ENCODE measurements around the gene ETFB. TPM values are rescaled to one million over a fixed set of nuclear protein-coding genes. Genes with fewer than 3 reads are reported as not detected.

Gene ETFB
- total and polyA plus RNA-seq, 2 experiments from 2014 or later, result 84.3 to 146 TPM

- 70 to 75% methylated on average over 9 of the region's 9 CpGs for WGBS, 2 experiments (ENCODE audit: low coverage in 1 of 2, low lambda C conversion rate in 2 of 2, missing lambda C conversion rate in 2 of 2)
- no peak for DNase-seq
- Histone ChIP-seq H3K4me2 (ENCODE audit: unreplicated experiment) (no peak overlapping the region), H3K9me2 (ENCODE audit: insufficient read depth) (no peaks in the 10 kb centered on the region), H3K4me3 (no peak overlapping the region), H2AFZ (no peak overlapping the region), H3K4me1 (ENCODE audit: insufficient read depth) (no peaks in the 10 kb centered on the region), H3K9ac (no peak overlapping the region), H3K27ac (no peak overlapping the region), H3K79me2 (ENCODE audit: insufficient read depth) (no peaks in the 10 kb centered on the region), H3K36me3 (ENCODE audit: low read depth) (no peaks in the 10 kb centered on the region), H3F3A (ENCODE audit: insufficient read depth) (no peaks in the 10 kb centered on the region), H3K27me3 (replicated peaks; ENCODE audit: insufficient read depth) (no peaks in the 10 kb centered on the region), H4K20me1 (ENCODE audit: insufficient read depth) (no peaks in the 10 kb centered on the region), H3K9me3 (ENCODE audit: low read depth) (no peaks in the 10 kb centered on the region)
- in situ Hi-C loops (cut with MboI), result no loop called here
- TF ChIP-seq EZH2phosphoT487 (IDR thresholded peaks at IDR 0.05; ENCODE audit: insufficient read depth, low read depth) (no peak), EZH2 (IDR thresholded peaks at IDR 0.05; ENCODE audit: insufficient read depth, poor library complexity, severe bottlenecking) (no peak)
Observed at GRCh38 chr19:51380379-51380778, 14.2 kb upstream of the ETFB start.

DNA sequence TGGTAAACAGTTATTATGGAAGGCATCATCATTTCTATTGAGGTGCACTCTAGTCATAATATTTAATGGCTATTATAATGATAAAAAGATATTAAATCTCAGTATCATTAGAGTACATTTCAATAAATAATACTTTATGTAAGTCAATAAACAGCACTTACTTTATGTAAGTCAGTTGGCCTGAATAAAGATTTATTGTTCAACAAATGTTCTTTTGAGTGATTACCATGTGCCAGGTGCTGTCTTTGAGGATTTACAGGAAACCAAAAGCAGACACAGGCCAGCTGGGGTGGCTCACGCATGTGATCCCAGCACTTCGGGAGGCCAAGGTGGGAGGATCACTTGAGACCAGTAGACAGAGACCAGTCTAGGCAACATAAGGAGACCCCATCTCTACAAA is 11.2 kb upstream of the ETFB start:
- Histone ChIP-seq H3K27ac (no peak overlapping the region), H3F3A (ENCODE audit: insufficient read depth) (no peaks in the 10 kb centered on the region), H4K20me1 (ENCODE audit: insufficient read depth) (no peaks in the 10 kb centered on the region), H3K36me3 (ENCODE audit: low read depth) (no peaks in the 10 kb centered on the region), H3K9ac (no peak overlapping the region), H2AFZ (no peak overlapping the region), H3K4me1 (ENCODE audit: insufficient read depth) (no peaks in the 10 kb centered on the region), H3K9me2 (ENCODE audit: insufficient read depth) (no peaks in the 10 kb centered on the region), H3K4me3 (no peak overlapping the region), H3K27me3 (replicated peaks; ENCODE audit: insufficient read depth) (no peaks in the 10 kb centered on the region), H3K79me2 (ENCODE audit: insufficient read depth) (no peaks in the 10 kb centered on the region), H3K9me3 (ENCODE audit: low read depth) (no peaks in the 10 kb centered on the region), H3K4me2 (ENCODE audit: unreplicated experiment) (no peak overlapping the region)
- in situ Hi-C loops (cut with MboI), result no loop called here
- TF ChIP-seq EZH2 (IDR thresholded peaks at IDR 0.05; ENCODE audit: insufficient read depth, poor library complexity, severe bottlenecking) (no peak), EZH2phosphoT487 (IDR thresholded peaks at IDR 0.05; ENCODE audit: insufficient read depth, low read depth) (no peak)
- DNase-seq, result no peak
- WGBS, 2 experiments (ENCODE audit: low coverage in 1 of 2, low lambda C conversion rate in 2 of 2, missing lambda C conversion rate in 2 of 2), result 68 to 78% methylated on average over 2 of the region's 2 CpGs

DNA sequence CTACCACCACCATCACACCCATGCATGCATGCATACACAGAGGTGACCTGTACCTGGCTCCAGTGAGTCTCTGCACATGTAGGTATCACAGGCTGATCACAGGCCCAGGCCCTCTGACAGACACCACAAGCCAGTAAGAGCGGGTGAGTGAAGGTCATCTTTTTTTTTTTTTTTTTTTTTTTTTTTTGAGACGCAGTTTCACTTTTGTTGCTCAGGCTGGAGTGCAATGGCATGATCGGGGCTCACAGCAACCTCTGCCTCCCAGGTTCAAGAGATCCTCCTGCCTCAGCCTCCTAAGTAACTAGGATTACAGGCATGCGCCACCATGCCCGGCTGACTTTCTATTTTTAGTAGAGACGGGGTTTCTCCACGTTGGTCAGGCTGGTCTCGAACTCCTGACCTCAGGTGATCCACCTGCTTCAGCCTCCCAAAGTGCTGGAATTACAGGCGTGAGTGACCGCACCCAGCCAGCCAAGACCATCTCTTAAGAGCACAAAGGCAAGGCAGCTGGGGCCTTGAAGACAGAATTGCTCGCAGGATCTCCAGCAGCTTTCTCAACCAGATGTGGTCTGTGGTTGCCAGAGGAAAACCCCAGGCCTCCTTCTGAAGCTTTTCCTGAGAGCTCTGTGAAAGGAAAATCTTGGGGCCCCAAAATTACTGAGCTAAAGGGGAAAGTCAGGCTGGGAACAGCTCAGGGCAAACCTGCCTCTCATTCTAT is 9.5 kb upstream of the ETFB start:
- TF ChIP-seq EZH2phosphoT487 (IDR thresholded peaks at IDR 0.05; ENCODE audit: insufficient read depth, low read depth) (no peak), EZH2 (IDR thresholded peaks at IDR 0.05; ENCODE audit: insufficient read depth, poor library complexity, severe bottlenecking) (no peak)
- 51 to 61% methylated on average over 10 to 11 of the region's 11 CpGs for WGBS, 2 experiments (ENCODE audit: low coverage in 1 of 2, low lambda C conversion rate in 2 of 2, missing lambda C conversion rate in 2 of 2)
- Histone ChIP-seq H3K4me2 (ENCODE audit: unreplicated experiment) (no peak overlapping the region), H3K36me3 (ENCODE audit: low read depth) (no peaks in the 10 kb centered on the region), H3K9me3 (ENCODE audit: low read depth) (no peaks in the 10 kb centered on the region), H4K20me1 (ENCODE audit: insufficient read depth) (no peaks in the 10 kb centered on the region), H3K4me1 (ENCODE audit: insufficient read depth) (no peaks in the 10 kb centered on the region), H3K27ac (no peak overlapping the region), H3K27me3 (replicated peaks; ENCODE audit: insufficient read depth) (no peaks in the 10 kb centered on the region), H3K9me2 (ENCODE audit: insufficient read depth) (no peaks in the 10 kb centered on the region), H3F3A (ENCODE audit: insufficient read depth) (no peaks in the 10 kb centered on the region), H3K9ac (no peak overlapping the region), H3K4me3 (no peak overlapping the region), H3K79me2 (ENCODE audit: insufficient read depth) (no peaks in the 10 kb centered on the region), H2AFZ (no peak overlapping the region)
- in situ Hi-C loops (cut with MboI), result no loop called here
- DNase-seq, result no peak

DNA sequence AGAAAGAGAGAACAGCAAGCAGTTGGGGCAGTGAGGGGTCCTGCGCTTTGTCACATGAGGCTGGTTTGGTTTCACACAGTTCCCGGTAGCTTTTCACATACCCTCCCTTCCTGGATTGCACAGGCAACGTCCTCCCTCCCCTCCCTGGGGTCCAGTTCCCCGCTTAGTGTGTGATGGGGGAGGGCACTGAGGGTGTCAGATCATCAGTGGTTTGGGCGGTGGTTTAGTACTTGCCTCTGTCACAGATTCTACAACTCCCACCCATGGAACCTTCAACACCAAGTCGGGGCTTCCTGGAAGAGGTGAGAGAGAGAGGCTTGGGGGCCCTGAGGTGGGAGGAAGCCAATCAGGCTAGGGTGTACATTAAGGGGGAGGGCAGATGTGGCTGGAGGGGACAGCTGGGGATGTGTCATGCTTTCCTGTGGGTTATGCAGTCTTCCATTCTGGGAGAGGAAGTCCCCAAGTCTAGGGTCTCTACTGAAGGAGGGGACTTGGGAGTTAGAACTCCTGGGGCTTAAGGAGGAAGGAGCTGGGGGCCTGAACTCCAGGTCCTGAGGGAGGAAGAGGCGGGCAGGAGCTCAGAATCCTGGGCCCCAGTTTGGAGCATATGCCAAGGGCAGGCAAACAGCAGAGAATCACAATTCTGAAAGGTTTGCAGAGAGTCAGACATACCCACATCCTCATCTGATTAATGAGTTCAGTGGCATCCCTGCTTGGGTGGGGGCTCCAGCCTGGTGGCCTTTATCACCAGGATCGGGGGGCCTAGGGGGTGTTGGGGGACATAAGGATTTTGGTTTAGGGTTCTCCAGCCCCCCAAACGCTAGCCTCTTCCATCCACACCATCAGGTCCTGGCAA is 6.7 kb upstream of the ETFB start, which contains the start of gene NKG7:
Gene NKG7 (minus strand): TSS at position 6 of the 856 bp plus-strand sequence. CDS start 119 bp downstream, outside the sequence.
- Histone ChIP-seq H3F3A (ENCODE audit: insufficient read depth) (no peaks in the 10 kb centered on the region), H3K4me3 (no peak within 1 kb of the TSS), H3K4me1 (ENCODE audit: insufficient read depth) (no peaks in the 10 kb centered on the region), H3K27ac (no peak within 1 kb of the TSS), H2AFZ (no peak within 1 kb of the TSS), H3K27me3 (replicated peaks; ENCODE audit: insufficient read depth) (no peaks in the 10 kb centered on the region), H3K9me3 (ENCODE audit: low read depth) (no peaks in the 10 kb centered on the region), H3K9me2 (ENCODE audit: insufficient read depth) (no peaks in the 10 kb centered on the region), H3K9ac (no peak within 1 kb of the TSS), H3K4me2 (ENCODE audit: unreplicated experiment) (no peak within 1 kb of the TSS), H3K79me2 (ENCODE audit: insufficient read depth) (no peaks in the 10 kb centered on the region), H4K20me1 (ENCODE audit: insufficient read depth) (no peaks in the 10 kb centered on the region), H3K36me3 (ENCODE audit: low read depth) (no peaks in the 10 kb centered on the region)
- in situ Hi-C loops (cut with MboI), result no loop called here
- no peak for TF ChIP-seq EZH2phosphoT487 (IDR thresholded peaks at IDR 0.05; ENCODE audit: insufficient read depth, low read depth)
- no peak for TF ChIP-seq EZH2 (IDR thresholded peaks at IDR 0.05; ENCODE audit: insufficient read depth, poor library complexity, severe bottlenecking)
- WGBS, 2 experiments (ENCODE audit: low coverage in 1 of 2, low lambda C conversion rate in 2 of 2, missing lambda C conversion rate in 2 of 2), result 34 to 36% methylated on average over 9 of the region's 9 CpGs
- DNase-seq, result no peak

Measured in GM23248 (cell line).